GM04504 (cell line): Measurements from ENCODE around the gene SUPT7L.

Source experiments
- DNase-seq: peaks from one replicate; pipeline ENCODE4 v3.0.0-alpha.2; 2012; ENCODE audit warnings: low read depth

The SUPT7L gene, protein sequence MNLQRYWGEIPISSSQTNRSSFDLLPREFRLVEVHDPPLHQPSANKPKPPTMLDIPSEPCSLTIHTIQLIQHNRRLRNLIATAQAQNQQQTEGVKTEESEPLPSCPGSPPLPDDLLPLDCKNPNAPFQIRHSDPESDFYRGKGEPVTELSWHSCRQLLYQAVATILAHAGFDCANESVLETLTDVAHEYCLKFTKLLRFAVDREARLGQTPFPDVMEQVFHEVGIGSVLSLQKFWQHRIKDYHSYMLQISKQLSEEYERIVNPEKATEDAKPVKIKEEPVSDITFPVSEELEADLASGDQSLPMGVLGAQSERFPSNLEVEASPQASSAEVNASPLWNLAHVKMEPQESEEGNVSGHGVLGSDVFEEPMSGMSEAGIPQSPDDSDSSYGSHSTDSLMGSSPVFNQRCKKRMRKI

DNA sequence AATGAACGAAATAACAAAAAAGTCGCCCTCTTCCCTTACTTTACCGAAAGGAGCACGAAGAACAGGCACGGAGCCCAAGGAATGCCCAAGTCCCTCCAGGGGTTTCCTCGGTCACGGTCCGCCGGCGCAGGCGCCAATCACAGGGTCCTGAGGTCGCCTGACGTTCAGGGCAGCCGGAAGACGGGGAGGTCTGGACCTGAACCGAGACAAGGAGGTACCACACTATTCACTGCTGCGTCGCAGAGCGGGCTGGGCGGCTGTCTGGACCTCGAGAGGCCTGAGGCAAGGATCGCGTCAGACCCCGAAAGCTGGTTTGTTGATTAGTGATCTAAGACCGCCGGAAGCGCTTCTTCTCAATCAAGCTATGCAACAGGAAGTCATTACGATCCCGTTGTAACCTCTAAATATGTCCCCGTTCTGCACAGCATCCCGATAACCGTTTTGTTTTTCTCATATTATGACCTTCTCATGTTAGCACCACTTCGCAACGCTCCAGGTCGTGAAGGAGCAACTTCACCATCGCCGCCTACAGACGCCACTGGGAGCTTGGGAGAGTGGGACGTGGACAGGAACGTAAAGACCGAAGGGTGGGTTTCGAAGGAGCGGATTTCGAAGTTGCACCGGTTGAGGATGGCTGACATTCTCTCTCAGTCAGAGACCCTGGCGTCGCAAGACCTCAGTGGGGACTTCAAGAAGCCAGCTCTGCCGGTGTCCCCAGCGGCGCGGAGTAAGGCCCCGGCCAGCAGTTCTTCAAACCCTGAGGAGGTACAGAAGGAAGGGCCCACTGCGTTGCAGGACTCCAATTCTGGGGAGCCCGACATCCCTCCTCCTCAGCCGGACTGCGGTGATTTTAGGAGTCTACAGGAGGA lies at the start of gene SUPT7L, which contains the start of gene SLC4A1AP:
SUPT7L (minus strand) TSS at position 330 of the 869 bp plus-strand sequence. CDS start 1,422 bp downstream, outside the sequence.
SLC4A1AP (plus strand) TSS at position 605 of the 869 bp plus-strand sequence; CDS start at position 631, 26 bp downstream.
- peak; percentile 74 for DNase-seq

DNA sequence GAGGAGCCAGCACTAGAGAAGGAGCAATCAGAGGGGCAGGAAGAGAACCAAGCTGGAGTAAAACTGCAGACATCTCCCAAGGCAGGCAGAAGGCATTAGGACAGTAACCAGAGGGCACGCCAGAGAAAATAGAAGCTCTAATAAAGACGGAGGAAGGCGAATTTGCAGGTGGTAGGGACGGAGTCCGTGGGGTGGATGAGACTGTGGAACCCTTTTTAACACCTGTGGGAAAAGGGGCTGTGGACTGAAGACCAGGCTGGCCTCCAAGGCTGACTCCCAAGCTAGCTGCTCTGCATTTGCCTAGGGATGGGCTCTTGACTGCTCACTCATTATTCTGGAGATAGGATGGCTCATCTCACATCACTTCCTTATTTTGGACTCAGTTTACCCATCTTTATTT lies 49.8 kb upstream of the SUPT7L start:
- no peak for DNase-seq

DNA sequence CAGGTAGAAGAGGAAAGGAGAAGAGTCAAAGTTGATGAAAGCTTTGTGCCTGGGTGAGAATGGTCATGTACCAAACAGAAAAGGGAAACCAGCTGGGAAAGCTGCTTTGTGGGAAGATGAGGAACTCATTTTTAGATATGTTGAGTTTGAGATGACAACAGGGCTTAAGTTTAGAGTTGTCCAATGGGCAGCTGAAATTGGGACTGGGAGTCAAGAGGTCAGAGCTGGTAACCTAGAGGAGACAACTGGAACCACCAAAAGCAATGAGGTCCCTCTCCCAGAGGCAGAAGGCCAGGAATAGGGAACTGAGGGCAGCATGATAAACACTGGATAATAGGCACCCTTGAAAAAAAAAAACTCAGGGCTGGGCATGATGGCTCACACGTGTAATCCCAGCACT lies 49.1 kb upstream of the SUPT7L start:
- DNase-seq = no peak

DNA sequence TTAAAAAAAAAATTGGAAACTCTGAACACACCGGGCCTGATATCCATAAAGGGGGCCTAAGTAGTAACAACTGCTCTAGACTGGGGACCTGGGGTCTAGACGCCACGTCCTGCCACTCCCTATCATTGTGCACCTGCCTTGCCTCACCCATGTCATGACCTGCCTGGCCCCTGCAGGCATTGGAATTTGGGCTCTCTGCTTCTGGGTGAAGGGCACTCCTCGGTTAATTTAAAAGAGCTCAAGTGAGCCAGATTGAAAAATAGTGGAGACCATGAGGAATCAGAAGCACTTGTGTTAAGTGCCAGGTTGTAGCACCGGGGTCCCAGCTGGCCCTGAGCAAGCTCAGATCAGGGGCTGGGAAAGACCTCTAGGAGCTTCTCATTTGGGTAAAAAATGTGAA lies 48.4 kb upstream of the SUPT7L start:
- no peak for DNase-seq

DNA sequence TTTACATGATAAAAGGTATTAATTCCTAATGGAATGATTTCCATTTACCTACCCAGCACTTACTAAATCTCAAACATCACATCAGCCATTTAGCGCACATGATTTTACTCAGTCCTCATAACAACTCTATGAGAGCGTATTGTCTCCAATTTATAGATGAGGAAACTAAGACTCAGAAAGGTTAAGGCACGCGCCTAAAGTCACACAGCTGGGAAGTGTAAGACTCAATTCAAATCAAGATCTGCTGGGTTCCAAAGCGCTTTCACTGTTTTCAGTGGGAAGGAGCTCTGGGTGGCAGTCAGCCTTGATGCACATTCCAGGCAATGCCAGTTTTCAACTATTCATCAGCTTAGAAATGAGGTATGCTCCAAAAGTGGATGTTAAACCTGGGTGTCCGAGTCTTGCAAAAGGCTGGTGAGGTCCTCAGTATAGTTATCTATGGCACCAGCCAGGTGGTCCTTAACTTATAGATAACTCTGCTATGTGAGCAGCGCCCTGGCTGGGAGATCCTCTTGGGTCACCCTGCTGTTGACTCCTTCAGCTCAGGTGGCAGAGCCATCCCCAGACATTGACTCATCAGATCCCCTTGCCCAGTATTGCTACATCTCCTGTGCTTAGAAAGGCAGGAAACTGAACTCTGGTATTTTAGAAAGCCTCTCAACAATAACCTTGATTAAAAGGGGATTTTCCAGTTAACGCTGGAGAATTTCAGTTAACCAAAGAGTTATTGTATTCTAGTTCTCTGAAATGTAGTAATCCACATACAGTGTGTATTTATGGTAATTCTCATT lies 47.4 kb upstream of the SUPT7L start:
- no peak for DNase-seq

DNA sequence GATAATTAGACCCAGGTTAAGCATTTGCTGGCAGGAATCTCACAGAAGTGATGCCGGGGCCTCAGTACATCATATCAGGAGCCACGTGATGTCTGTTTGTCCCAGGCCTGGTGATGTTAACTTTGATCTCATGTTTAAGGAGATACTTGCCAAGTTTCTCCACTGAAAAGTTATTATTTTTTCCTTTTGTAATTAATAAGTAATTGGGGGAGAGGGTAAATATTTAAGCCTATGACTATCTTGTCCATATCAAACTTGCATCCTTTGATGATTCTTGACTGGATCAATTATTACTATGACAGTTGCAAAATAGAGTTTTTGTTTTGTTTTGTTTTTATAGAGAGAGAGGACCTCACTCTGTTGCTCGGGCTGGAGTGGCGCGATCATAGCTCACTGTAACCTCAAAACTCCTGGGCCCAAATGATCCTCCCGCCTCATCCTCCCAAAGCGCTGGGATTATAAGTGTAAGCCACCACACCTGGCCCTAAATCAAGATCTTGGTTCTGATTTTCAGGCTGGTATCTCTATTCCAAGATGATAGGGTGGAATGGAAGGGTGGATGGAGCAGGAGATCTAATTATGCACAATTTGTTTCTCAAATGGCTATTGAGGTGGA lies 46.7 kb upstream of the SUPT7L start:
- DNase-seq = no peak

DNA sequence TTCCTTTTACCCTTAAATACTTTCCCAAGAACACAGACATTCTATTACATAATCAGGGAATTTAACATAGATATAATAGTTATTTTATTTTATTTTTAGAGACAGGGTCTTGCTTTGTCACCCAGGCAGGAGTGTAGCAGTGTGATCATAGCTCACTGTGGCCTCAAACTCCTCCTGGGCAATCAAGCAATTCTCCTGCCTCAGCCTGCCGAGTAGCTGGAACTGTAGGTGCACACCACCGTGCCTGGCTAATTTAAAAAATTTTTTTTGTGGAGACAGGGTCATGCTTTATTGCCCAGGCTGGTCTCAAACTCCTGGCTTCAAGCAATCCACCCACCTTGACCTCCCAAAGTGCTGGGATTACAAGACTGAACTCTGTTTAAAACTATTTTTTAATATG lies 45.9 kb upstream of the SUPT7L start:
- DNase-seq = no peak

DNA sequence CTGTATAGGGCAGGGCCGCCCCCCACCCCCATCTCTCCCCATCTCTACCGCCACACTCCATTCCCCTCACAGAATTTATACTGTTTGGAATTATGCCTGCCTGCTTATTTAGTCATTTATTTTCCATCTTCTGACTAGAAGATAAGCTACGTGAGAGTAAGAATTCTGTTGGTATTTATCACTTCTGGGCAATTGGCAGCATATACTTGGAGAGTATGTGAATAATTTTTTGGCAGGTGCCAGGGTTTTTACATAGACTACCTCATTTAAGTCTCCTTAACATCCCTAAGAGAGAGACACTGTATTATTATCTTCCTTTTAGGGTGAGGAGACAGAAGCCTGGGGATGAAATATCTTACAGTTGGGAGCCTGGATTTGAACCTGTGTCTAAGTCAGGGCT lies 45.3 kb upstream of the SUPT7L start:
- no peak for DNase-seq

DNA sequence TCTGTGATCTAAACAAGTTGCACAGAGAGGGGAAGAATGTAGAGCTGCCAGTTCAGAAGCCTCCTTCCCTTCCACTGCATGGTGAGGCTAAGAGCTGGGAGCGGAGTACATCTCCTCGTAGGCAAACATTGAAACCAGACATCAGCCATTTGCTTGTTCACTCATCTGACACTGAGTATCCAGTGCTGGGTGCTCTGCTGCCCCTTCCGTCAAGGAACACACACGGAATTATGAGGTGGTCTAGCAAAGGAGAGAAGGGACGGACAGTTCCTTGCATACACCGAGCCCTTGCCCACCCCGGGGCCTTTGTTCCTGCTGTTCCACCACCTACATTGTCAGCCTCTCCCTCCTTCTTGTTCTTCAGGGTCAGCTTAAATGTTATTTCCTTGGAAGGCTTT lies 44.8 kb upstream of the SUPT7L start:
- no peak for DNase-seq

DNA sequence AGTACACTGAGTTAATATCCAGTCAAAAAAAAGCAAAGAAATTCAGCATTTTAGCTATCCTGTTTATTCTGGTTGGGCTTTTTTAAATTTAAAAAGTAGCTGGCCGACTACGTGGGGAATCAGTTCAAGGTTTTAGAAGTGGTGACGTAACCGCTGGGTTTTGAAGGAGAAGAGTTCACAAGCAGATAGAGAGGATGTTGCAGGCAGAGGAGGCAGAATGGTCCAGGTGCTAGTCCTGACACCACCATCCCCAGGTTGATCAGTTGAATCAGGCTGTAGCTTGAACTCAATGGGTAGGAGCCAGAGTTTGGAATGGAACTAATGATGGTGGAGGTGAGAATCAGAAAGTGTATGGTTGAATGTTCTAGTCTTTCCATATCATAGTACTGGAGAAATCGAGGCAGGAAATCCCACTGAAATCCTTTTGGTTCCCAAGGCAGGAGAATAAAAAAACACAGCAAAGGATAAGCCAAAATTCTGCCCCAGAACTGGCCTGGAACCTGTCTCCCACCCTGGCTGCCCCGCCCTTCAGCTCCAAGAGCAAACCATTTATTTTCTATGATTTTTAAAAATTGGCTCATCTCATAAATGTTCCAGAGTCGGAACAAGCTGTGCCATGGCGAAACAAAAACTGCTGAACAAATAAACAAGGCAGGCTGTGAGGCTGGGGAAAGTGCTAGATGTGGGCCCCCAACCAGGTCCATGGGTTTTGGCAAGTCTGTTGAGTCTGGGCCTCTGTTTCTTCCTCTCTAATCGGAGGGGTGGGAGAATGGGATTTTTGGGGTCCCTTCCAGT lies 44.2 kb upstream of the SUPT7L start:
- DNase-seq = no peak

DNA sequence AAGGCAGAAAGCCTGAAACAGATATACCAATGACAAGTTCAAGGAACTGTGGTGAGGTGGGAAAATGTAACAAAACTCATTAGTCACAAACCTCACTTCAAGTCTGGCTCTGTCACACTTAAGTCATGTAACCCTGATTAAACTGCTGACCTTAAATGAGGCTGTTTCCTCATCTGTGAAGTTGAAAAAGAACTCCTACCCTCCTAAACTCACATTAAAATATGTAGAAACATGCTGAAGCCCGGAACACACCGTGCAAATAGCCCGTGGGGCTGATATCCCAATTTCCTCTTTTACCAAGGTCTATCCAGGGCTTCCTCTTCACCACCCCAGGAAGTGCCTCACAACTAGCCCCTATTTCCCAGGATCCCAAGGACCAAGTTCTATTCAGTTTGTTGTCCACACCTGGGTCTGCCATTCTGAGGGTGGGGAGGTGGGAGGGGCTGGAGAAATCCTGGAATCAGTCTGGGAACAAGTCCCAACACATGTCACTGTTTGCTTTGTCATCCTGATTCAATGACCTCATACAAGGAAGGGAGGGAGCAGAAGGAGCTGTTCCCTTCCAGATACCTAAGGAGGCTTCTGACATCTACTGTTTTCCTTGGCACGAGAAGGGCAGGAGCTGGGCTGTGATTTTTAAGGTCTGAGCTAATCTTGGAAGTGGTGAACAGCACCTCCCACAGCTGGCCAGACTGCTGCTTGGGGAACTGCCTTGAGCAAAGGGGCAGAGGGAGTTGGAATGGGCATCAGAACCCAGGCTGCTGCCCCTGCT lies 42.6 kb upstream of the SUPT7L start:
- DNase-seq = peak; percentile 92

DNA sequence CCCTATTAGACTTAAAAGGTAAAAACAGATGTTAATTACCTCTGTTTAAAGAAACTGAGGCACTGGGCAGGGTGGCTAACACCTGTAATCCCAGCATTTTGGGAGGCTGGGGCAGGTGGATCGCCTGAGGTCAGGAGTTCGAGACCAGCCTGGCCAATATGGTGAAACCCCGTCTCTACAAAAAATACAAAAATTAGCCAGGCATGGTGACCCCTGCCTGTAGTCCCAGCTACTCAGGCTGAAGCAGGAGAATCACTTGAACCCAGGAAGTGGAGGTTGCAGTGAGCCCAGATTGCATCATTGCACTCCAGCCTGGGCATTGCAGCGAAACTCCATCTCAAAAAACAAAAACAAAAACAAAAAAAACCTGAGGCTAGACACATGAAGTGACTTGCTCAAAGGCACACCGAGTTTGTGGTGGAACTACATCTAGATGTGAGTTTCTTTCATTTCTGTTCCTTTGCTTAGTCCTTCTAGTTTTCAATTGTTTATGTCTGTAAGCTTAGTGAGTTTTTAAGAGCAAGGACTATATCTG lies 41.0 kb upstream of the SUPT7L start:
- DNase-seq = no peak

DNA sequence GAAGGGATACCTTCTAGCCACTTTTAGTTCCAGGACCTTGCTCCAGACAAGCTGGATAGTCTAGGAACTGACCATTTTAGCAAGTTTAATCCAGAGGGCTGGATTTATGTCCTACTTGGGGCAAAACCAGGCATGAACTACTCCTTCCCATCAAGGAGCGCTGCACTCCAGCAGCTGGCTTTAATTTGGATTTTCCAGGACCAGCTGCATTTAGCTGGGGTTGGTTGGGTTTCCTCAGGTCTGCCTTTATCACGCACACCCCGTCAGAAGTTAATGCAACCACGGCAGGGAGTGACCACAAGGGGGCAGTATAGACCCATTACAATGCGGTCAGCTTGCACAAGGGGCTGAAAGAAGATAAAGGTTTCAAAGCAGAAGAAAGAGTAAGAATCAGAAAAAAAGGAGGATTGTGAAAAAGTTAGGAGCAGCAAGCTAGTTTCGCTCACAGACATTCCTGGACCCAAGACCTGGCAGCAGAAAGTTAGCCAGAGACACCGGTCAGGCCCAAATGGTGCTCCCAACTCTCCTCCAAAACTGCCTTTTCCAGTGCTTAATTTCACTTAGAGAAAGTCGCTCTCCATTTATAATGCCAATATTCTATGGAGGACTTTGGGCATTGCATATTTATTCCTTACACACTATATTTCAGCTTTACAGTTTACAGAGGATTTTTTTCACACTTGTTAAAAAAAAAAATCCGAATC lies 40.4 kb upstream of the SUPT7L start:
- peak; percentile 95 for DNase-seq

DNA sequence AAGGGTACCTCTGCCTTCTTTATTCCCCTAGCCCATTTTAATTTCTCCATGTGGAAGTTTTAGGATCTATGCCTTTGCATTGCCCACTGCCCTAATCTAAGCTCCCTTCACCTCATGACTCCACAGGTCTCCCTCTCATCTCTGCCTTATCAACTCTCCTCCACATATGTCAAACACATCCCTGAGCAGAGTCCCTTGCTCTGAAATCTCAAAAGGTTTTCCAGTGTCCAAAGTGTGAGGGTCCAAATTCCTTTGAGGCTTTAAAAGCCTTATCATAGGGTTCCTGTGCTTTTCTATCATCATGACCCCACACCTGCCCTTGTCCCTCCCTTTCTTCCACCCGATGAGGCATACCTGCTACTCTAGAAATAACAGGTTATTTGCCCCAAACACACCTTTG lies 38.9 kb upstream of the SUPT7L start:
- DNase-seq = no peak

DNA sequence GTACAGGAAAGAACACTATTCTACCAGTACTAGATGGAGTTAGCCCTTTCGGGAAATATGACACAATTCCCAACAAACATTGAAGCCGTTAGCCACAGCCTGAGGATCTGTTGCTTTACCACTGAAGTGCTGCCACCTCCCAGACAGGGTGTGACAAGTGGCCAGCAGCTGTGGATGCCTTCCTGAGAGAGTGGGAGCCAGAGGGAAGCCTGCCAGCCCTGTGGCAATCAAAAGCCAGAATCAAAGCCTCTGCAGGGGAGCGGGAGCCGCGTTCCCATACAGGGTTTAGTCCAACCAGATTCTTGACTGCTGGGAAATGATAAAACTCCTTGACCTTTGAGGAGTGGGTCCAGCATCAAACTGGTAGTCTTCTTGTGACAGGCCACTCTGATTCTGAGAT lies 38.3 kb upstream of the SUPT7L start:
- no peak for DNase-seq

DNA sequence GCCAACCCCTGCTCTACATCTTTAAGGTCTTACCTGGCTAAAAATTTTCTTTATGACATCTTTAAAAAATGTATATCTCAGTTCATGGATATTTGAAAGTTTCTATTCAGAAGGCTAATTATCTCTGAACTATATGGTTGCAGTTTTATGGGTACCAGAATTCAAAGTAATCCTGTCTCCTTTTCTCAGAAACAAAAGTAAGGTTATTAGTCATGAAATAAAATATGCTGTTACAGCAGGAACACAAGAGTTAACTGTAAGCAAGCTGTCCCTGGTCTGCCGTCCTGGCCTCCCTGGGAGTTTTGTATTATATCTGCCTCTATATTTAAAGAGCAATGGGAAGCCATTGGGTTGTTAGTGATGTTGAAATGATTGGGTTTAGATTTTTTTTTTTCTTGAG lies 34.2 kb upstream of the SUPT7L start:
- DNase-seq = no peak

DNA sequence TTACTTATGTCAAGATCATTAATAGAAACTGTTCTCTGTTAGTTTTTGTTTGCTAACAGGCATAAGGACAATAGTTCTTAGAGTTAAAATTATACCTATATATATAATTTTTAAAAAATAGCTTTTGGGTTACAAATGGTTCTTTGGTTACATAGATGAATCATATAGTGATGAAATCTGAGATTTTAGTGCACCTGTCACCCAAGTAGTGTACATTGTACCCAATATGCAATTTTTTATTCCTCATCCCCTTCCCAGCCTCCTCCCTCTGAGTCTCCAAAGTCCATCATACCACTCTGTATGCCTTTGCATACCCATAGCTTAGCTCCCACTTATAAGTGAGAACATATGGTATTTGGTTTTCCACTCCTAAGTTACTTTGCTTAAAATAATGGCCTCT lies 26.6 kb upstream of the SUPT7L start:
- no peak for DNase-seq

DNA sequence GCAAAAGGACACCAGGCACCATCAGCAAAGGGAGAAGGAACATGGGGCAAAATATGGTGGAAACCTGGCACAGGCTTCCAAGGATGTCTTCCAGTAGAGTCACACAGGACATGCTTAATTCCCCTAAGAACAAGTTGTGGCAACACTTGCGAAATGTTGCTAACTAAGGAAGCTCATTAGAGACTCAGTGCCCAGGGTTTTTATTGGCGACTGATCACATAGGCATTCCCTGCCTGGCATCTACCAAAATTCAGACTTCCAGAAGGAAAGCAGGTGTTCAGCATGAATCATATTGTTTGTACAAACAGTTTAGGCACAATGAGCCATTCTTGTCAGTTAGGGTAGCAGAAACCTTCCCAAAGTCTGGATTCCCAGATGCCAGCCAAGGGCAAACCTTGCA lies 26.0 kb upstream of the SUPT7L start:
- DNase-seq = no peak

DNA sequence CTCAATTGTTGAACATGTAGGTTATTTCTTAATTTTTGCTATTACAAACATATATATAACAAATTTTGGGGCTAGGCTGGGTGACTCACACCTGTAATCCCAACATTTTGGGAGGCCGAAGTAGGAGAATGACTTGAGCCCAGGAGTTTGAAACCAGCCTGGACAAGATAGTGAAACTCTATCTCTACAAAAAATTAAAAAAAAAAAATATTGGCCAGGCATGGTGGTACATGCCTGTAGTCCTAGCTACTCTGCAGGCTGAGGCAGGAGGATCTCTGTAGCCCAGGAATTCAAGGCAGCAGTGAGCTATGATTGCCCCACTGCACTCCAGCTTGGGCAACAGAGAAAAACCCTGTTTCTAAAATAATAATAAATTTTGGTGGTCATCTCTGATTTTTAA lies 23.8 kb upstream of the SUPT7L start:
- no peak for DNase-seq
